Keratinocyte (primary cell): ENCODE measurements around the gene NOS1AP. TPM values are rescaled to one million over a fixed set of nuclear protein-coding genes. Genes with fewer than 3 reads are reported as not detected.

ENCODE experiments used
- DNase-seq: peaks from one replicate; pipeline ENCODE4 v3.0.0-alpha.2; 2011; ENCODE audit warnings: low read depth, missing footprints, low spot score
- FAIRE-seq: peaks from 2 replicates; lab custom pipeline; 2011; peaks lifted over from hg19 to GRCh38; lab: Jason Lieb, UNC
- H2AFZ ChIP-seq: 2 replicates; pipeline ENCODE4 v1.6.0; 2012; ENCODE audit warnings: low read length, control low read depth, inconsistent platforms; ENCODE audit not compliant: control insufficient read depth
- H3K27ac ChIP-seq: 2 replicates; pipeline ENCODE4 v1.5.1; 2011; ENCODE audit warnings: low read length; ENCODE audit not compliant: control insufficient read depth, insufficient read depth
- H3K27me3 ChIP-seq: 3 replicates; pipeline ENCODE4 v1.6.0; 2011; ENCODE audit warnings: low read length; ENCODE audit not compliant: control insufficient read depth, insufficient read depth; ENCODE audit errors: extremely low read depth
- H3K36me3 ChIP-seq, 2 experiments: 2 replicates in 1 of 2; 3 replicates in 1 of 2; pipeline ENCODE4 v1.5.1; 2011; ENCODE audit warnings: low read length in 2 of 2, mild to moderate bottlenecking in 1 of 2; ENCODE audit not compliant: control insufficient read depth in 2 of 2, insufficient read depth in 2 of 2; ENCODE audit errors: extremely low read depth in 1 of 2
- H3K4me1 ChIP-seq: 3 replicates; pipeline ENCODE4 v1.5.1; 2011; ENCODE audit warnings: low read length; ENCODE audit not compliant: control insufficient read depth, insufficient read depth; ENCODE audit errors: extremely low read depth
- H3K4me2 ChIP-seq: 3 replicates; pipeline ENCODE4 v1.6.0; 2011; ENCODE audit warnings: low read depth, low read length; ENCODE audit not compliant: control insufficient read depth, insufficient read depth; ENCODE audit errors: extremely low read depth
- H3K4me3 ChIP-seq, 3 experiments: fragments of 200-600 bp in 1 of 3; sonication (generic) in 1 of 3; 2 replicates in 2 of 3; 3 replicates in 1 of 3; pipeline ENCODE4 v1.5.1; 2011 to 2016; ENCODE audit warnings: low read length in 3 of 3, mild to moderate bottlenecking in 3 of 3, control low read depth in 2 of 3, inconsistent platforms in 1 of 3, low read depth in 1 of 3, mixed read lengths in 1 of 3, mixed run types in 1 of 3, moderate library complexity in 1 of 3; ENCODE audit not compliant: control insufficient read depth in 2 of 3, insufficient read depth in 2 of 3; ENCODE audit errors: extremely low read depth in 1 of 3
- H3K79me2 ChIP-seq: 2 replicates; pipeline ENCODE4 v1.6.0; 2012; ENCODE audit warnings: low read length; ENCODE audit not compliant: control insufficient read depth, insufficient read depth
- H3K9ac ChIP-seq: 3 replicates; pipeline ENCODE4 v1.6.0; 2011; ENCODE audit warnings: low read length; ENCODE audit not compliant: control insufficient read depth, insufficient read depth; ENCODE audit errors: extremely low read depth
- H3K9me1 ChIP-seq: 3 replicates; pipeline ENCODE4 v1.6.0; 2011; ENCODE audit warnings: low read length; ENCODE audit not compliant: control insufficient read depth, insufficient read depth; ENCODE audit errors: extremely low read depth
- H3K9me3 ChIP-seq: 2 replicates; pipeline ENCODE4 v1.5.1; 2012; ENCODE audit warnings: low read depth, low read length; ENCODE audit not compliant: control insufficient read depth
- H4K20me1 ChIP-seq: 3 replicates; pipeline ENCODE4 v1.6.0; 2011; ENCODE audit warnings: low read length; ENCODE audit not compliant: control insufficient read depth, insufficient read depth; ENCODE audit errors: extremely low read depth
- EZH2 ChIP-seq: IDR thresholded peaks from one replicate; pipeline ENCODE4 v1.6.1; 2012; ENCODE audit warnings: inconsistent platforms, mild to moderate bottlenecking, low read length, moderate library complexity
- dilution Hi-C: fragments of 300-500 bp; cut with MboI; formaldehyde crosslinking; loops from one replicate; pipeline ENCODE4 v1.7.0; 2020; ENCODE audit warnings: low sequenced_read_pairs; ENCODE audit not compliant: extremely low pct_ligation_motif_present
- polyA plus RNA-seq, 5 experiments: library from polyadenylated mRNA; depleted of rRNA in 3 of 5; stranded (reverse) in 3 of 5; stranded (forward) in 1 of 5; unstranded in 1 of 5; fragments of >200 nt; gene quantifications; 1 replicate in 1 of 5; 2 replicates in 3 of 5; 3 replicates in 1 of 5; pipeline versions ENCODE4 v1.2.1 to v1.2.3, GENCODE V29; 2011 to 2012; ENCODE audit warnings: missing spikeins in 2 of 5, low read depth in 1 of 5, low replicate concordance in 1 of 5
- TF ChIP-seq, protein P1 (sequence below), 3 experiments: IDR thresholded peaks in 1 of 3; conservative IDR thresholded peaks in 1 of 3; optimal IDR thresholded peaks in 1 of 3; 2 replicates in 2 of 3; 3 replicates in 1 of 3; pipeline versions ENCODE3 to v1.5.1; 2011; ENCODE audit warnings: low read length in 3 of 3, mild to moderate bottlenecking in 3 of 3, moderate library complexity in 2 of 3, control low read depth in 1 of 3, inconsistent platforms in 1 of 3; ENCODE audit not compliant: insufficient read depth in 2 of 3; ENCODE audit errors: extremely low read depth in 1 of 3

NOS1AP gene
- polyA plus RNA-seq, 1 donor (not counting 4 experiments of a cell fraction or from before 2014, with no cell fraction given) = not detected

DNA sequence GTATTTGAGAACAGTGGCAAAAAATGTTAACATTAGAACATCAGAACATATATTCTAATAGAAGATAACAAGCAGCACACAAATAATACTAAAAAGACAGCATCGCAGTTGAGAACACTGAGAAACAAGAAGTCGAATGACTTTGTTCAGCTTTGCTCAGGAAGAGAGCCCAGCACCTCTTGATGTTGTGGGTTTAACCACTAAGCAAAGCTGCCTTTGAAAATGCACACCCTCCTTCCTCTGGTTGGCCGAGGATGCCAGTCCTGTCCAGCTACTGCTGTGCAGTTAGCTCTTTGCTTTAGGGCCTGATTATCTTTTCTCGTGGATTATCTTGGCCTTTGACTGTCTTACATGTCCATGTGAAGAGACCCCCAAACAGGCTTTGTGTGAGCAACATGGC is 246.7 kb downstream of the NOS1AP start:
- H3K9ac ChIP-seq = no peak overlapping the region
- peaks cover 5% of the 10 kb centered on the region for H3K4me1 ChIP-seq
- H3K9me3 ChIP-seq = no peaks in the 10 kb centered on the region
- DNase-seq (no peak), FAIRE-seq (no peak)
- no peaks in the 10 kb centered on the region for H3K36me3 ChIP-seq
- no peaks in the 10 kb centered on the region for H3K27me3 ChIP-seq
- H2AFZ ChIP-seq = no peak overlapping the region
- H3K79me2 ChIP-seq = no peaks in the 10 kb centered on the region
- H3K27ac ChIP-seq = no peak overlapping the region
- no peak for TF ChIP-seq EZH2
- no peaks in the 10 kb centered on the region for H4K20me1 ChIP-seq
- dilution Hi-C loops = no loop called here
- no peaks in the 10 kb centered on the region for H3K9me1 ChIP-seq
- no peak overlapping the region for H3K4me3 ChIP-seq
- no peak overlapping the region for H3K4me2 ChIP-seq

DNA sequence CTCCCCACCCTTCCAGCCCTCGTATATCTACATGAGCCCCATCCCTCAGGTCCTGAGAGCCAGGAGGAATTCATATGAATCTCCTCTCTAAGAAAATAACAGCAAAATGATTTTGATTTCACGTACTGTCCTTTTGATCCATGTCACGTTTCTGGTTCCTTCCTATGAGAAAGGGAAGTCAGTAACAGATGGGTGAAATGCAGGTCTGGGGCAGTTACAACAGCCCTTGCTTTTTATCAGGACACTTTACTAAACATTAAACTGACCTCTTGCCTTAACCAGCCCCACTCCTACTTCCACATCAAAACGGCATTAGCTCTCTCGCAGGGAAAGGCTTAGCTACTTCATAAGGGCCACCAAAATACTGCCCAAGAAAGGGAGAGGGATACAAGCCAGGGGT is 248.1 kb downstream of the NOS1AP start:
- Histone ChIP-seq H3K4me1 (peaks cover 5% of the 10 kb centered on the region), H3K9me1 (no peaks in the 10 kb centered on the region), H3K27me3 (no peaks in the 10 kb centered on the region), H3K4me2 (no peak overlapping the region), H3K36me3 (no peaks in the 10 kb centered on the region), H3K9me3 (no peaks in the 10 kb centered on the region), H3K79me2 (no peaks in the 10 kb centered on the region), H3K27ac (no peak overlapping the region), H4K20me1 (no peaks in the 10 kb centered on the region), H2AFZ (no peak overlapping the region), H3K9ac (no peak overlapping the region), H3K4me3 (no peak overlapping the region)
- TF ChIP-seq, protein P1, sequence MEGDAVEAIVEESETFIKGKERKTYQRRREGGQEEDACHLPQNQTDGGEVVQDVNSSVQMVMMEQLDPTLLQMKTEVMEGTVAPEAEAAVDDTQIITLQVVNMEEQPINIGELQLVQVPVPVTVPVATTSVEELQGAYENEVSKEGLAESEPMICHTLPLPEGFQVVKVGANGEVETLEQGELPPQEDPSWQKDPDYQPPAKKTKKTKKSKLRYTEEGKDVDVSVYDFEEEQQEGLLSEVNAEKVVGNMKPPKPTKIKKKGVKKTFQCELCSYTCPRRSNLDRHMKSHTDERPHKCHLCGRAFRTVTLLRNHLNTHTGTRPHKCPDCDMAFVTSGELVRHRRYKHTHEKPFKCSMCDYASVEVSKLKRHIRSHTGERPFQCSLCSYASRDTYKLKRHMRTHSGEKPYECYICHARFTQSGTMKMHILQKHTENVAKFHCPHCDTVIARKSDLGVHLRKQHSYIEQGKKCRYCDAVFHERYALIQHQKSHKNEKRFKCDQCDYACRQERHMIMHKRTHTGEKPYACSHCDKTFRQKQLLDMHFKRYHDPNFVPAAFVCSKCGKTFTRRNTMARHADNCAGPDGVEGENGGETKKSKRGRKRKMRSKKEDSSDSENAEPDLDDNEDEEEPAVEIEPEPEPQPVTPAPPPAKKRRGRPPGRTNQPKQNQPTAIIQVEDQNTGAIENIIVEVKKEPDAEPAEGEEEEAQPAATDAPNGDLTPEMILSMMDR (optimal IDR thresholded peaks at IDR 0.05 in 1 of 3, IDR thresholded peaks at IDR 0.05 in 1 of 3, conservative IDR thresholded peaks at IDR 0.05 in 1 of 3; ENCODE audit: extremely low read depth in 1 of 3, insufficient read depth in 2 of 3, low read length in 3 of 3) = no peak
- no peak for TF ChIP-seq EZH2
- DNase-seq = no peak
- no peak for FAIRE-seq
- dilution Hi-C loops = no loop called here

DNA sequence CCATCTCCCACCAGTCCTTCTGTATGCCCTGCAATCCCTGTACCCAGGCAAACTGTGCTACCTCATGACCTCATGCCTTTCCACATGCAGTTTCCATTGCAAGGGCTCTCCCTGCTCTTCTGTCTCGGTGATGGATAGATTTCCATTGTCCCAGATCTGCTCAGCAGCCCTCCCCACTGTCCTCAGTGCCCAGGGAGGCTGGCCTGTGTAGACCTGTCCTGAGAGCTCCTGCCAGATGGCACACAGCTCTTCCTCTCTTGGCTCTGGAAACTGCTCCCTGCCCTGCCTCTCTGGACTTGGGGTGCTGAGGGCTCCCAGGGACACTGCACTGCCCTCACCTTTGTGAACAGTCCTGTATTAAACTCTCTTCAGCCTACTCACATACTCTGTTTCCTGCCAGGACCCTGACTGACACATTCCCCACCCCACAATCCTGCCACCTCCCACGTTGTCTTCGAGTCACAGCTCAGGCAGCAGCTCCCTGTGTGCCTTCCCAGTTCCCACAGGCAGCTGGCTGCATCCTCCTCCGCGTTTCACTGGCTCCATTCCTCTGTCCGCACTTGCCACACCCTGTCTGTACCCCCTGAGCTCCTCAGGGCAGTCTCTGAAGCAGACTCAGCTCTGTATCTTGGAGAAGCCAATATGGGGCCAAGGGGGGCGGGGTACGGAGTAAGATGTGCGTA is 250.1 kb downstream of the NOS1AP start:
- no peaks in the 10 kb centered on the region for H3K9me1 ChIP-seq
- dilution Hi-C loops = no loop called here
- TF ChIP-seq EZH2 = no peak
- TF ChIP-seq, protein P1 (optimal IDR thresholded peaks at IDR 0.05 in 1 of 3, IDR thresholded peaks at IDR 0.05 in 1 of 3, conservative IDR thresholded peaks at IDR 0.05 in 1 of 3; ENCODE audit: extremely low read depth in 1 of 3, insufficient read depth in 2 of 3, low read length in 3 of 3) = no peak
- no peak overlapping the region for H3K9ac ChIP-seq
- no peak overlapping the region for H3K4me2 ChIP-seq
- no peaks in the 10 kb centered on the region for H4K20me1 ChIP-seq
- no peaks in the 10 kb centered on the region for H3K36me3 ChIP-seq
- no peaks in the 10 kb centered on the region for H3K79me2 ChIP-seq
- H3K9me3 ChIP-seq = no peaks in the 10 kb centered on the region
- peaks cover 5% of the 10 kb centered on the region for H3K4me1 ChIP-seq
- FAIRE-seq = no peak
- H3K27ac ChIP-seq = no peak overlapping the region
- H3K4me3 ChIP-seq = no peak overlapping the region
- no peaks in the 10 kb centered on the region for H3K27me3 ChIP-seq
- no peak overlapping the region for H2AFZ ChIP-seq
- no peak for DNase-seq
